Measurements from ENCODE around the gene TMCO4.

The TMCO4 gene

GRCh38 chr1:19775831-19776230 is 23.9 kb downstream of the TMCO4 start:
- DNase-seq (ENCODE audit: low read depth in 2 of 2), result no peak

DNA sequence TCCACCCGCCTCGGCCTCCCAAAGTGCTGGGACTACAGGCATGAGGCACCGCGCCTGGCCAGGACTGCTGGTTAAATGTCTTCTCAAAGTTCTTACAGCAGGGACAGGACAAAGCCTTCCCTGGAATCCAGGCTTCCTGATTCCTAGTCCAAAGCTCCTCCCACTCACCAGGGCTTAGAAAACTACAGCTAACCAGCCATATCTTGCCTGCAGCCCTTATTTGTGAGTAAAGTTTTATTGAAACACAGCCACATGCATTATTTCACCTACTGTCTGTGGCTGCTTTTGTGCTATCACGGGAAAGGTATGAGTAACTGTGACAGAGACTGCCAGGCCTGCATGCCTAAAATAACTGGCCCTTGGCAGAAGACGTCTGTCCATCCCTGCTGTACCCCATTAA is 24.4 kb downstream of the TMCO4 start:
- no peak for DNase-seq (ENCODE audit: low read depth in 2 of 2)

GRCh38 chr1:19774180-19774785 is 25.4 kb downstream of the TMCO4 start:
- DNase-seq (ENCODE audit: low read depth in 2 of 2), result no peak

DNA sequence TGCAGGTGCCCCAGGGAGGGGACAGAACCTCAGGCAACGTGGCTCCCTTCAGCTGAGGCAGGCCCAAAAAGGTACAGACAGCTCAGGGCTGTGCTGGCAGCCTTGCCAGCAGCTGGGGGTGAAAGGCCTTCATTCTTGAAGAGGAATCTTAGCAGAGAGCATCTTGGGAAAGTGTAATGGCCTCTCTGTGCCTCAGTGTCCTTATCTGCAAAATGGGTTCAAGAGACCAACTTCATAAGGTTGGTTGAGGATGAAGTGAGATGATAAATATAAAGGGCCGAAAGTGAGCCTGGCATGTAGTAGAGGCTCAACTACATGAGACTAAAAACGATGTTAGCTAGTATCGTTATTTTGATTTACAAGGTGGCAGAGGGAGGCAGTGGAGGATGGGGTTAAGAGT is 26.2 kb downstream of the TMCO4 start:
- no peak for DNase-seq (ENCODE audit: low read depth in 2 of 2)

GRCh38 chr1:19772053-19772452 is 27.7 kb downstream of the TMCO4 start:
- DNase-seq (ENCODE audit: low read depth in 2 of 2), result no peak

- DNase-seq (ENCODE audit: low read depth in 2 of 2), result no peak
These were observed 28.4 kb downstream of the TMCO4 start for GRCh38 chr1:19771350-19771749.

DNA sequence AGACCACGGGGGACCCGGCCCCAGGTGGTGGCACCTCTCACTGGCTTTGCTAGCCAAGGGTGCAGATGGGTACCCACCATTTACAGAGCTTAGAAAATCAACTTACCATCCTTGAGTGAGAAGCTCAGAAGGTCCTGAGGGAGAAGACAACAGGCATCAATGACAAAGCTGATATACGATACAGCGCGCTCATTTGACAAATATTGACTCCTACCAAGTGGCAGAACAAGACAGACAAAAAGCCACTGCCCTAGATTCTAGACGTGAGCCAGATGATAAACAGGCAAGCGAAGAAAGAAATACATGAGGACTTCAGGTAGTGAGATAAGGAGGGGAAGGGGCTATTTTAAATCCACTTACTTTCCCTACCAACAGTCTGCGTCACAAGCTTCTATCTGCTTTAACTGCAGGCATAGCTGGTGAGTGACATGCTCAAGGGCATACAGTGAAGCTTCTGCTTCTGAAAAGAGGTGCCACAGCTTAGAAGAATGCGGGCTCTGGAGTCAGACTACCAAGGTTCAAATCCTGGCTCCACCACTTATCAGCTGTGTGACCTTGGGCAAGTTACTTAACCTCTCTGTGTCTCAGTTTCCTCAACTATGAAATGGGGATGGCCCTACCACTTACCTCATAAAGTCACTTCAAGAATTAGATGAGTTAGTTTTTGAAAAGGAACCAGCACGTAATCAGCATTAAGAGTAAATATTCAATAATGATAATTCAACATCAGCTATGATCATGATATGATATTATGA is 29.1 kb downstream of the TMCO4 start:
- DNase-seq (ENCODE audit: low read depth in 2 of 2), result no peak

DNA sequence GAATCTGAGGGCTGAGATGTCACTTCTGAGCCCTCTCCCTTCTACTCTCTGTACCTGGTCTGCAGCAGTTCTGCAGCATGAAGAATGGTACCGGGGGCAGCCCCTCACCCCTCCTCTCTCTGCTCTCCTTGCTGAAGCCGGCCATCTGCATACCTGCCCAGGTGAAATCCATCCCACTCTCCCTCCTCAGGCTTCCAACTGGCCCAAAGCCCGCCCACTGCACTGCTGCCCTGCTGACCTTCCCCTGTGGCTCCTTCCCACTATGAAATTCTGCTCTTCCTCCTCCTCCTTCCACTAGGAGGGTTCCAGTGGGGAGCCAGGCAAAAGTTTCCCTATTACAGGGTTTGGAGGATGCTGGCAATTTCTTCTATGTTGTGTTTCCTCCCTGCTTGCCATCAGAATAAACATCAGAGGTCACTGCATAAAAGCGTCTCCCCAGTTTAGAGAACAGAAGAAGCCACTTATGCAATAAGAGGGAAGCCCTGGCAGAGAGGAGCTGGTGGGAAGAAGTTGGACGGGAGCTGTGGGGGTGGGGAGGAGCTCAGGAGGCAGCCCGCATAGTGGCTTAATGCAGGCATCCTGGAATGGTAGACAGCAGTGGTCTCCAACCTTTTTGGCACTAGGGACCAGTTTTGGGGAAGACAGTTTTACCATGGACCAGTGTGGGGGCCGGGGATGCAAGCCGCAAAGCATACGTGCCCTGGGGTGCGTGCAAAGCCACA is 30.3 kb downstream of the TMCO4 start:
- no peak for DNase-seq (ENCODE audit: low read depth in 2 of 2)

GRCh38 chr1:19768353-19769210 is 31.1 kb downstream of the TMCO4 start:
- DNase-seq (ENCODE audit: low read depth in 2 of 2), result no peak

- peak in 1 of 2 experiments; percentile 37 for DNase-seq (ENCODE audit: low read depth in 2 of 2)
These were observed 34.1 kb downstream of the TMCO4 start for GRCh38 chr1:19765623-19766022.

DNA sequence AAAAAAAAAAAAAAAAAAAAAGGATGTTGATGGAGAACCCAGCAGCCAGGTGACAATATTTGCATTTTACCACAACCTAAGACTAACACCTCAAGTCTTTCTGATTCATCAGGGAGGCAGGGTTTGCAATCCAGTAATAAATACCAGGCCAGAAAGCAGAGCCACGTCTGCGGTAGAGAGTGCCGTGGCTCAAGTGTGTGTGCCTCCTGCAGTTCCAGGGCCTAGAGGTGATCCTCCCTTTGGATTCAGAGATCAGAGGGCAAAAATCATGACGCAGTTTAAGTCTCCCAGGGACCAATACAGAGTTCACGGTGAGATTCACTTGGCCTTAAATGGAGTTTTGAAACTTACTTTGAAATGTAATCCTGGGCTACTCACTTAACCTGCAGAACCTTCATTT is 34.9 kb downstream of the TMCO4 start:
- no peak for DNase-seq (ENCODE audit: low read depth in 2 of 2)

DNA sequence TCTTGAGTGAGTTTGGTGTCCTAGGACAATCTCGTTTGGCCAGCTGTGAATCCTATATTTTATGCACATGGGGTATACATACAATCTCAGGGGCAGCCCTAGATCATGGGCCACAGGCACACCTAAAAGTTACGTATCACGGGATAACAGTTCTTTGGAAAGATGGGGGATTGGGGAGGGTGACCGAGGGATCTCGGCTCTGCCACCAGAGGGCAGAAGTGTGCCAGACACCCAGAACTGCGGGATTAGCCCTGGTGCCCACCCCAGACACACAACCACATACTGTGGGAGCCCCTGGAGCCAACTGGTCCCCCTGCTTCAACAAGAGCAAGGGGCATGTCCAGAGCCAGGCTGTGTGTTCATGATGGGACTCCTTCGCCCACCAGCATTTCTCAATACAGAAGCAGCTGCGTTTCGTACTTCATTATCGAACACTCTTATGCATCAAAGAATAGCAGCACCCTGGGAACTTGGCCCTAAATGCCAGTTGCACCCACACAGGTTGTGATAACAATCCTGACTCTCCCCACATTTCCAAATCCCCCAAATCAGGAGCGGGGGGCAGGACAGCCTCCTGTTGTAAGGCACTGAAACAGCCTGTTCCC is 37.4 kb downstream of the TMCO4 start:
- DNase-seq (ENCODE audit: low read depth in 2 of 2), result peak in 1 of 2 experiments; percentile 20

DNA sequence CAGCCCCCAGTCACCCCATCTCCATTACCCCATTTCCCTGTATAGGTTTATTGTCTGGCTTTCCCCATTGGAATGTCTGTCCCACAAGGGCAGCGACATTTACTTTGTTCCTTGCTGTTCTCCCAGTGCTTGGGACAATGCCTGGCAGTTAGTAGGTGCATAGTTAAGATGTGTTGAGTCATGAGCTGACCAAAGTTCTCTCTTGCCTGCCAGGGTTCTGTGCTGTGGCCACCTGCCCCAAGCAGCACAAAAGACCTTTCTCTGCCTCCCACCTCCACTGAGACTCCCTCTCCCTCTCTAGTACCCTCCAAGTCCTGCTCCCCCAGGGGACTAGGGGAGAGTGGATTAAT is 40.0 kb downstream of the TMCO4 start:
- DNase-seq (ENCODE audit: low read depth in 2 of 2), result no peak

DNA sequence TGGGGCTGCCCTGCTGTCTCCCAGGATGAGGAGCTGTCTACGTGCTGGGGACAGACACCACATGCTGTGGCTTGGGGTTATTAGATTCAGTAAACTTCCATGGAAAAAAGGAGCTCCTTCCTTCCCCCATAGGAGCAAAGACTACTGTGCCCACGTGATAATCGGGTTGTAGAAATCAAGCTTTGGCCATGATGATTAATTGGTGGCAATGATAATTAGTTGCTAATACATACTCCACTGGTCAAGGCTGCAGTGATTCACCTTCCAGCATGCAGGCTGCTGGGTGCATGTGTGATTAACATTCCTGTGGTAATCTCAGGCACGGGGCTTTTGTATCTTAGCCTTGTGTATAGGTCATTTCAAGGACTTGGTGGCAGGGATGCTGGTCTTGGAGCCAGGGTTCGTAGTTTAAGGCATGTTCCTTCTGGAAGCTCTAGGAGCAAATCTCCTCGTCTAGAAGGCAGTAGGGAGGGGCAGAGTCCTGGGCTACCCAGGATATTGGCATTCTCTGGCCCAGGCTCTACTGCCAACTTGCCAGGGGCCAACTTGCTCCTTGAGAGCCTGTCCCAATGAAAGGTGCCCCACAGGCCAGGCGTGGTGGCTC is 41.4 kb downstream of the TMCO4 start:
- no peak for DNase-seq (ENCODE audit: low read depth in 2 of 2)

DNA sequence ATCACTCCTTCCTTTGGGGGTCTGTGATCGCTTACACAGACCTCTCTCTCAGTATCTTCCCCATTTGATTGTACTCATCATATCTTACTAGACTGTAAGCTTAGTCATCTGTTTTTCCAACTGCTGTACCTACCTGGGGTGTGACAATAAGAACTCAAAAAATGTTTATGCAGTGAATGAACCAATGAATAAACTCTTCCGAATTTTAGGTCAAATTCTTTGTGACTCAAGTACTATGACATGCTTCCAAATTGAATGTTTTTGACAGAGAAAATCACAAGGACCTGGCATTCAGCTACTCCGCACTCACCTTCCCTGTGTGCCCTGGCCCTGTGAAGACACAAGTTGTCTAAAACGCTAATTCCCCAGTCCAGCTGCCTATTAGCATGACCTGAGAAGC is 42.1 kb downstream of the TMCO4 start:
- no peak for DNase-seq (ENCODE audit: low read depth in 2 of 2)

GRCh38 chr1:19756480-19756879 is 43.2 kb downstream of the TMCO4 start:
- DNase-seq (ENCODE audit: low read depth in 2 of 2), result no peak

DNA sequence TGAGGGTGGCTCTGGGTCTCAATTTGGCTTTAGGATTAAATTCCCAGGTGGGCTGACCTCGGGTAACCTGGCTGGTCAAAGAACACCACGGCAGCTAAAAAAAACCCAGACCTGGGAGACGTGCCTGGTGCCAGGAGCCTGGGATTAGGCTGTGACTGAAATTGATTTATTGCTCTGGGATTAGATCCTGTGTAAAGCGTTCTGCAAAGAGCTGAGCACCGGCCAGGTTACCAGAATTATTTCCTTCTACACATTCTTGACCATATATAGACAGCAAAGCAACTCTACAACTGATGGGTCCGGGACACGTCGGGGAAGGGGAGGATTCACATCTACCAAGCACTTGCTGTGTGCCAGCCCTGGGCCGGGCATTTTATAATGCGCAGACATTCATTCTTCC is 45.2 kb downstream of the TMCO4 start:
- DNase-seq (ENCODE audit: low read depth in 2 of 2), result no peak

DNA sequence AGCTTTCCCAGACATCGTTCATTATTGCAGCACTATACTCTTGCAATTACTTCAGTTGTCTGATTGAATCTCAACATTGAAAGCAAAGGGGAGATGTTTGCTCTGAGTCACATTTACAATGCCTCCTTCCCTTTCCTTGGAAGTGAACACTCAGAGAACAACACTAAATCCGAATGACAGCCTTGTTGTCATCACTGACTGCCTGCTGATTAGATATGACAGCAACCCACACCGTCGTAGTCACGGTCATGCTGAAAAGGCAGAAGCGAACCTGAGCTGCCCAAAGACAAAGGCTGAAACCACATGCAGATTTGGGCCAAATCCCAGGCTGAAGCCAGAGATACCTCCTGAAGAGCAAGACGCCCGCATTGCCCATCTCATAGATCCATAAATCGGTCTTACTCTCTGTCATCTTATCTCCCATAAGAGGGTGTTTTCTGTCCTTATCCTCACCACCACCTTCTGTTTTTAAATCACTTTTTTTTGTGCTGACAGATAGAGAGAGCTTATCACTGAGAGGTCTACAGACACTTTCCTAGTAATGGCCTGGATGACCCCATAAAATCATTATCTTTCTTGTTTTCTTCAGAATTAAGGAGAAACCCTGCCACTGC is 47.5 kb downstream of the TMCO4 start:
- no peak for DNase-seq (ENCODE audit: low read depth in 2 of 2)

DNA sequence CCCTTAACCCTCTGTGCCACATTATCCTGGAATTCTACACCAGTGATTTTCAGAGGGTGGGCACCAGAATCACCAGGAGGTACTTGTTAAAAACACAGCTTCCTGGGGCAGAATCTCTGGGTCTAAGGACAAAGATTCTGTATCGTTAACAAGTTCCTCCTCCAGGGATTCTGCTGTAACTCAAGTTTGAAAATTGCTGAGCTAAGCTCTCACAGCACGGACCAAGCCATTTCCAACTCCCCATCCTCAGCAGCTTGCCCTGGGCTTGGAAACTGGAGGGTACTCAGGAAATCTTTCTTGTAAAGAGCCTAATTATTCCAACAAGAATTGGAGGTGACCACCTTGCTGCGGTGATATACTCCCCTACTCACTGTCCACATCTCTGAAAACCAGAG is 48.8 kb downstream of the TMCO4 start:
- DNase-seq (ENCODE audit: low read depth in 2 of 2), result no peak

GRCh38 chr1:19750101-19750881 is 49.4 kb downstream of the TMCO4 start:
- DNase-seq (ENCODE audit: low read depth in 2 of 2), result no peak

Data from stimulated activated CD4-positive, alpha-beta T cell treated with anti-CD3 and anti-CD28 coated beads, Interleukin-12 subunit alpha, Interleukin-12 subunit beta, amount 100 ng/mL, for 24 hours (primary cell).